Measurements from ENCODE around the gene ENHO. TPM values are rescaled to one million over a fixed set of nuclear protein-coding genes. Genes with fewer than 3 reads are reported as not detected.

ENHO gene
- total and polyA plus RNA-seq, 10 donors: 0.35 to 0.94 (median 0.81) TPM; not detected in 4

- peaks cover 0 to 53% (median 0%) of the 10 kb centered on the region in 7 donors for H3K27me3 ChIP-seq (replicated peaks in 1 of 7)
- no peak for DNase-seq
- H3K27ac ChIP-seq: peak overlapping the region in 6 of 8 donors; percentile 13 to 65 (median 52)
- TF ChIP-seq POLR2AphosphoS5 (IDR thresholded peaks at IDR 0.05) (no peak), POLR2A (IDR thresholded peaks at IDR 0.05) (no peak), CTCF (IDR thresholded peaks at IDR 0.05 in 8 of 11, conservative IDR thresholded peaks at IDR 0.05 in 3 of 11) (no peak)
- intact Hi-C loops (cut with DNase I; ENCODE audit: low total_unique reads): no loop called here
- 66 to 79% (median 71%) methylated on average over 11 of the region's 11 CpGs for WGBS, 5 donors
- no peak overlapping the region for H3K4me3 ChIP-seq
- no peaks in the 10 kb centered on the region for H3K36me3 ChIP-seq
- H3K4me1 ChIP-seq: peaks cover 0 to 85% (median 17%) of the 10 kb centered on the region in 6 donors
- no peaks in the 10 kb centered on the region for H3K9me3 ChIP-seq
Observed at GRCh38 chr9:34570376-34570775, 47.6 kb upstream of the ENHO start.

GRCh38 chr9:34568774-34569173 is 46.0 kb upstream of the ENHO start:
- TF ChIP-seq POLR2AphosphoS5 (IDR thresholded peaks at IDR 0.05) (no peak), POLR2A (IDR thresholded peaks at IDR 0.05) (no peak)
- Histone ChIP-seq H3K27ac (no peak overlapping the region), H3K4me1 (peaks cover 0 to 79% (median 20%) of the 10 kb centered on the region in 6 donors), H3K4me3 (no peak overlapping the region), H3K9me3 (no peaks in the 10 kb centered on the region), H3K27me3 (replicated peaks in 1 of 7) (peaks cover 0 to 40% (median 0%) of the 10 kb centered on the region in 7 donors), H3K36me3 (no peaks in the 10 kb centered on the region)
- no peak for DNase-seq
- intact Hi-C loops (cut with DNase I; ENCODE audit: low total_unique reads): no loop called here
- 69 to 84% (median 74%) methylated on average over 4 to 12 of the region's 12 CpGs for WGBS, 5 donors

- no peaks in the 10 kb centered on the region for H3K36me3 ChIP-seq
- H3K4me1 ChIP-seq: peaks cover 0 to 73% (median 17%) of the 10 kb centered on the region in 6 donors
- H3K4me3 ChIP-seq: no peak overlapping the region
- TF ChIP-seq POLR2A (IDR thresholded peaks at IDR 0.05) (no peak), CTCF (IDR thresholded peaks at IDR 0.05 in 8 of 11, conservative IDR thresholded peaks at IDR 0.05 in 3 of 11) (no peak), POLR2AphosphoS5 (IDR thresholded peaks at IDR 0.05) (no peak)
- H3K27me3 ChIP-seq (replicated peaks in 1 of 7): peaks cover 0 to 34% (median 0%) of the 10 kb centered on the region in 7 donors
- 79 to 89% (median 82%) methylated on average over 7 of the region's 7 CpGs for WGBS, 5 donors
- H3K27ac ChIP-seq: no peak overlapping the region
- DNase-seq: no peak
- intact Hi-C loops (cut with DNase I; ENCODE audit: low total_unique reads): no loop called here
- no peaks in the 10 kb centered on the region for H3K9me3 ChIP-seq
Observed at GRCh38 chr9:34568133-34568532, 45.3 kb upstream of the ENHO start.

- TF ChIP-seq POLR2A (IDR thresholded peaks at IDR 0.05) (no peak), POLR2AphosphoS5 (IDR thresholded peaks at IDR 0.05) (no peak), CTCF (IDR thresholded peaks at IDR 0.05 in 8 of 11, conservative IDR thresholded peaks at IDR 0.05 in 3 of 11) (no peak)
- H3K9me3 ChIP-seq: peaks cover 0 to 5% (median 2%) of the 10 kb centered on the region in 8 donors
- no peak overlapping the region for H3K27ac ChIP-seq
- no peak overlapping the region for H3K4me3 ChIP-seq
- H3K4me1 ChIP-seq: peaks cover 0 to 61% (median 15%) of the 10 kb centered on the region in 6 donors
- 67 to 81% (median 80%) methylated on average over 6 of the region's 6 CpGs for WGBS, 5 donors
- H3K36me3 ChIP-seq: no peaks in the 10 kb centered on the region
- H3K27me3 ChIP-seq (replicated peaks in 1 of 7): peaks cover 0 to 34% (median 0%) of the 10 kb centered on the region in 7 donors
- no peak for DNase-seq
- intact Hi-C loops (cut with DNase I; ENCODE audit: low total_unique reads): no loop called here
Observed at GRCh38 chr9:34566972-34567371, 44.2 kb upstream of the ENHO start.
